ENCODE data around the gene RAET1L. TPM values are rescaled to one million over a fixed set of nuclear protein-coding genes. Genes with fewer than 3 reads are reported as not detected.
"Not testable (repeated sequence)": the region's sequence is repeated elsewhere in the genome, so short reads cannot be mapped to it uniquely, and the experiment has no call there.

Gene RAET1L
- total RNA-seq, 1 experiment from 2014 or later: not detected

DNA sequence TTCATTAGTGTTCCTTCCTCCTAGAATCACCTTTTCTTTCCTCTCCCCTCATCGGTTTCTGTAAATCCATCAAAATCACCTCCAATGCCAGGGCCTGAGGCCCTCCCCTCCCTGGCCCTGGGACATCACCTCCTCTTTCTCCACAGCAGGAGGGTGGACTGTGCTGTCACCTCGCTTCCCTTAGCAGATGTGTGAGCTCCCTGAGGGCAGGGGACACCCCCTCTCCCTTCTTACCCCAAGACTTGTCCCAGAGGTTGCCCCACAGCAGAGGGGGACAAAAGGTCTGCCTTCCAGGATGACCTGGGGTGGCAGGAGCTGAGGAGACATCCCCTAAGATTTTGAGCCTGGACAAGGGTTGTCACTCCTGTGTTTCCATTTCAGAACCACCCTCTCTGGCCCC, 55.7 kb downstream of the RAET1L start:
- no peaks in the 10 kb centered on the region for H4K20me1 ChIP-seq (ENCODE audit: insufficient read depth, low read depth, low read length)
- H2AFZ ChIP-seq (ENCODE audit: low read length): no peak overlapping the region
- H3K4me2 ChIP-seq (ENCODE audit: low read depth, low read length, poor library complexity, severe bottlenecking): no peak overlapping the region
- H3K4me3 ChIP-seq (ENCODE audit: low read length): no peak overlapping the region
- H3K79me2 ChIP-seq (ENCODE audit: low read length): no peaks in the 10 kb centered on the region
- H3K9me2 ChIP-seq (replicated peaks; ENCODE audit: insufficient read depth, low read length): no peaks in the 10 kb centered on the region
- H3K9ac ChIP-seq (ENCODE audit: low read length): no peak overlapping the region
- H3K36me3 ChIP-seq (ENCODE audit: insufficient read depth, low read length): no peaks in the 10 kb centered on the region
- H3K4me1 ChIP-seq (ENCODE audit: low read length): no peaks in the 10 kb centered on the region
- H3K9me3 ChIP-seq (ENCODE audit: low read length): no peaks in the 10 kb centered on the region
- no peaks in the 10 kb centered on the region for H3K27me3 ChIP-seq (ENCODE audit: low read length)
- no peak overlapping the region for H3K27ac ChIP-seq (ENCODE audit: low read length)
- no peak for DNase-seq

DNA sequence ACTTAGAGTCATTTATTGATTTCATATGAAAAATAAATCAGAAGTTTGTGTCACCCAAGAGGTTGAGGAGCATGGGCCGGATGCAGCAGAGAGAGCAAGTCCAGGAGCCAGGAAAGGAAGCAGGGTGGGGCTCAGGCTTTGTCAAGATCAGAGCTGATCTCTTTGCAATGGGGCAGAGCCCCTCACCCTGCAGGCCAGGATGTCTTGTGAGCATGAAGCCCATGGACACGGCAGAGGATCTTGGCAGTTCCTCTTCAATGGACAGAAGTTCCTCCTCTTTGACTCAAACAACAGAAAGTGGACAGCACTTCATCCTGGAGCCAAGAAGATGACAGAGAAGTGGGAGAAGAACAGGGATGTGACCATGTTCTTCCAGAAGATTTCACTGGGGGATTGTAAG, 56.4 kb downstream of the RAET1L start:
- not testable (repeated sequence) for H3K9me2 ChIP-seq (replicated peaks; ENCODE audit: insufficient read depth, low read length); H3K4me1 ChIP-seq (ENCODE audit: low read length); H2AFZ ChIP-seq (ENCODE audit: low read length); H3K27ac ChIP-seq (ENCODE audit: low read length); H3K4me2 ChIP-seq (ENCODE audit: low read depth, low read length, poor library complexity, severe bottlenecking); H3K36me3 ChIP-seq (ENCODE audit: insufficient read depth, low read length); DNase-seq; H3K27me3 ChIP-seq (ENCODE audit: low read length); H3K9me3 ChIP-seq (ENCODE audit: low read length); H3K9ac ChIP-seq (ENCODE audit: low read length); H3K79me2 ChIP-seq (ENCODE audit: low read length); H4K20me1 ChIP-seq (ENCODE audit: insufficient read depth, low read depth, low read length); H3K4me3 ChIP-seq (ENCODE audit: low read length)

Other genes starting within 250 kb of the RAET1L start
- 3.5 and 5.4 TPM in 2 replicates for gene LRP11, start 161.2 kb downstream of the RAET1L start, total RNA-seq (2014; rRNA removed; shearing (Covaris generic); ENCODE audit: low replicate concordance)
- gene RAET1E, start 127.4 kb downstream of the RAET1L start, total RNA-seq (2014; rRNA removed; shearing (Covaris generic); ENCODE audit: low replicate concordance): not detected in 2 replicates
- not detected in 2 replicates for gene RAET1G, start 102.4 kb downstream of the RAET1L start, total RNA-seq (2014; rRNA removed; shearing (Covaris generic); ENCODE audit: low replicate concordance)
- 0.56 and 0.76 TPM in 2 replicates for gene ULBP2, start 83.5 kb downstream of the RAET1L start, total RNA-seq (2014; rRNA removed; shearing (Covaris generic); ENCODE audit: low replicate concordance)
- gene ULBP1, start 61.6 kb downstream of the RAET1L start, total RNA-seq (2014; rRNA removed; shearing (Covaris generic); ENCODE audit: low replicate concordance): 1.0 and 5.1 TPM in 2 replicates
- gene ULBP3, start 43.6 kb upstream of the RAET1L start, total RNA-seq (2014; rRNA removed; shearing (Covaris generic); ENCODE audit: low replicate concordance): 1.7 and 3.5 TPM in 2 replicates
- 0.32 TPM in 1 of 2 replicates, not detected in the other for gene PPP1R14C, start 117.5 kb upstream of the RAET1L start, total RNA-seq (2014; rRNA removed; shearing (Covaris generic); ENCODE audit: low replicate concordance)

All from Karpas-422 (cell line).